Ecto neural progenitor cell (in vitro differentiated cells): ENCODE results near the gene CTDSPL.

ENCODE experiments used
- DNase-seq: peaks from one replicate; pipeline ENCODE4 v3.0.0-alpha.2; 2018; ENCODE audit warnings: low spot score

The CTDSPL gene

DNA sequence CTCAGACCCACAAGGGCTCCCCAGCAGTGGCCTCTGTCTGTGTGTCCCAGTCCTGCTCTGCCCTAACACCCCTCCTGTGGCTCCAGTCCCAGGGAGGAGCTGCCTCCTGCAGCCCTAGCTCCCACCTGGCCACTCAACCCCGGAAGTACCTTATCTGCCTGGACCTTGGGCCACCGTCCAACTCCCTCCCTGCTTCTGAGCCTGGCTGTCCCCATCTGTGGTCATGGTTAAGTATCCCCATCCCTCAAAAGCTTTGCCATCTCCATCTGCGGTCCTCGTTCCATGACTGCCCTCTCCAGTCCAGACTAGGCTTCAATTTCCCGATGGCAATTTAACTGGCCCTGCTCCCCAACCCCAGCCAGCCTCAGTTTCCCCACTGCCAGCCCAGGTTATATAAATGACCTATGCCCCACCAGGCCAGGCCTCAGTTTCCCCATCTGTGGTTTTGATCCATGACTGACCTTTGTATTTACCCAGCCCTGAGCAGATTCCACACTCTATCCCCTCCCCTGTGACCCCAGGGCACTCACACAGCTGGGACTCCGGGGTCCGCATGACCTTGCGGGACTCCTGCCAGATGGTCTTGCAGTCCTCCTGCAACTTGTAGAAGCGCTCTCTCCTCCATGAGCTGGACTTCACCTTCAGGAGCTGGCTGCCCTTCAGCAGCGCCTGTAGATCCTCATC lies 158.1 kb downstream of the CTDSPL start:
- DNase-seq = no peak

DNA sequence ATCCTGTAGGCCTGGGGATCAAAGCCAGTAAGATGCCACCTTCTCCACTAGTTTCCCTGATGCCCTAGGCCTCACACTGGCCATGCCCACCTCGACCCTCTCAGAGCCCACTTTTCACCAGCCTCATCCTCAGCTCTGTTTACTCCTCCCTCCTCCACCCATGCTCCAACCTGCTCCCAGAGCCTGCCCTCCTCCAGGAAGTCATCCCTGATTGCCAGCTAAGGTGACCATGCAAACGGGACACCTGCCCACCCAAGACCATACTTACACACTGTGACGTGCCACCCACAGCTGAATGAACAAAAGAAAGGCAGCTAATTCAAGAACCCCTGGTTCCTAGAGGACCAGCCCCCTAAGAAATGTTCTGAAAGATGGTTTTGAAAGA lies 158.7 kb downstream of the CTDSPL start:
- DNase-seq = no peak

DNA sequence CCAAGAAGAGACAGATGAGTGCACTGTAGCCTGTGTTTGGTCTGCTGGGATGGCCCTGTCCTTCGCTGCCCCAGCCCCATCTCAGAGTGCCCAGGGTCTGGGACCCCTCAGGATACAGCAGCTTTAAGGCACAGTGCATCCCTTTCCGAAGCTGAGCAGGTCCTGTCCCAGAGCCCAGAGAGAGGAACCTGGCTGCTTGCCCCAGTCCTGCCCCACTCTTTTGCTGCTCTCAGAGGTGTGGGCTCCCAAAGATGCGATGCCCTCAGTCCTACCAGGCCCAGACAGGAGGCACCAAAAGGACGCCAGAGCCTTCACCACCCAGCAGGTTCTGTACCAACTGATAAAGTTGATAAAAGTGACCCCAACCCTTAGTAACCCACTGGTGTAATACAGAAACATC lies 159.5 kb downstream of the CTDSPL start:
- DNase-seq = no peak

DNA sequence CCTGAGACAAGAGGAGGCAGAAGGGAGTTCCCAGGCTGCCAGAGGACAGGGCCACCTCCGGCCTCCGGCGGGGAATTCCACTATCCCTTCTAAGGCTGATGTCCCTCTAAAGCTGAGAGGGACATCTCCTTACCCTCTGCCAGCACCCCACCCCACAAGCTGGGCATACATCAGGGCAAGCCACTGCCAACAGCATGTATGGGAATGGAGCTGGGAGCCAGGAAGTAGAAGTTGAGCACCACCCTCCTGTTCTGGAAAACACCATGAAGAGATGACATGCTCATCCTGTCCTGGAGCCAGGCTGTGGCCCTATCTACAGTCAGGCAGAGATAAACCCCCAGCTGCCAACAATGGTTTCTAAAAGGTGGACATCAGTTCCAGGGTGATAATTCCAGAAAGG lies 160.6 kb downstream of the CTDSPL start:
- DNase-seq = no peak

DNA sequence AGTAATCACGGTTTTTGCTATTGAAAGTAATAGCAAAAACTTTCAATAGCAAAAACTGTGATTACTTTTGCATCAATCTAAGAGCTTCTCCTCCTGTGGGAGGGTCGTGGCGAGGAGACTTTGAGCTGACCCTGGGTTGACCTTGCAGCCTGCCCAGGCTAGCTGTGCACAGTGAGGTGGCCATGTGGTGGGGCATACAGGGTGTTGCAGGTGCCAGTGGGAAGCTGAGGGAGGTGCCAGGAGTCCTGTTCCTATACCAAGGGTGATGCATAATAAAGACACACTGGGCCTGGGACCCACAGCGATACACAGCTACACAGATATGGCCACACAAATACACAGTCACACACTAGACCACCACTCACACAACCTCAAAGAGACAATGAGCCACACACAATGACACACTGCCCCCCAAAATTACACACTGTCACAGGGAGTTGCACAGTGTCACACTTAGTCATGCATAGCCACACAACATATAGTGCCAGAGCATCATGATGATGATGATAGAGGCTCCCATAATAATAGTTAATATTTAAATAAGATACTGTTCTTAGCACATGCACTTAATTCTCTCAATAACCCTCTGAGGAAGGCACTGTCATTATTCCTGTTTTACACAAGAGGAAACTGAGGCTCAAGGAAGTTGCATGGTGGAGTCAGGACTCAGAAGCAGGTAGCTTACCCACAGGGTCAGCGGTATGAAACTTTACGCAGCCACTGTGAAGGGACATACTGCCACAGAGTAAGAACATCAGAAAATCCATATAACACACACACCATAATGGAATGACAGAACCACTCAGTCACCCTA lies 161.4 kb downstream of the CTDSPL start:
- peak; percentile 21 for DNase-seq

DNA sequence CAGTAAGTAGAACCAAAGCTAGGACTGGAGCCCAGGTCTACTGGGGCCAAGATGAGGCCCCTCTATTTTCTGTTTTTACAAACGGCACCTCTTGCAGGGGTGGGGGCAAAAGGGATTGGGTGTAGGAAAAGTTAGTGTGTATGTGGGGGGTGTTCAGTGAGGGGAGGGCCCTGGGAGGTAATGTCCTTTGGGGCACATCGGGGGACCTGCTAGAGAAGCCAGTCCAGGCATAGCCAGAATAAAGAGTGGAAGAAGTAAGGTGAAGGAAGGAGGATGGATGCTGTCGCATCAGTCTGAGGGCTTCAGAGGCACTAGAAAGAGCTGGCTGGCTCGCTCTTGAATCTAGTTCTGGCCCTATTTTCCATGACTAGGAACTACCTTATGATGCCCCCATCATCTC lies 165.2 kb downstream of the CTDSPL start:
- peak; percentile 29 for DNase-seq

DNA sequence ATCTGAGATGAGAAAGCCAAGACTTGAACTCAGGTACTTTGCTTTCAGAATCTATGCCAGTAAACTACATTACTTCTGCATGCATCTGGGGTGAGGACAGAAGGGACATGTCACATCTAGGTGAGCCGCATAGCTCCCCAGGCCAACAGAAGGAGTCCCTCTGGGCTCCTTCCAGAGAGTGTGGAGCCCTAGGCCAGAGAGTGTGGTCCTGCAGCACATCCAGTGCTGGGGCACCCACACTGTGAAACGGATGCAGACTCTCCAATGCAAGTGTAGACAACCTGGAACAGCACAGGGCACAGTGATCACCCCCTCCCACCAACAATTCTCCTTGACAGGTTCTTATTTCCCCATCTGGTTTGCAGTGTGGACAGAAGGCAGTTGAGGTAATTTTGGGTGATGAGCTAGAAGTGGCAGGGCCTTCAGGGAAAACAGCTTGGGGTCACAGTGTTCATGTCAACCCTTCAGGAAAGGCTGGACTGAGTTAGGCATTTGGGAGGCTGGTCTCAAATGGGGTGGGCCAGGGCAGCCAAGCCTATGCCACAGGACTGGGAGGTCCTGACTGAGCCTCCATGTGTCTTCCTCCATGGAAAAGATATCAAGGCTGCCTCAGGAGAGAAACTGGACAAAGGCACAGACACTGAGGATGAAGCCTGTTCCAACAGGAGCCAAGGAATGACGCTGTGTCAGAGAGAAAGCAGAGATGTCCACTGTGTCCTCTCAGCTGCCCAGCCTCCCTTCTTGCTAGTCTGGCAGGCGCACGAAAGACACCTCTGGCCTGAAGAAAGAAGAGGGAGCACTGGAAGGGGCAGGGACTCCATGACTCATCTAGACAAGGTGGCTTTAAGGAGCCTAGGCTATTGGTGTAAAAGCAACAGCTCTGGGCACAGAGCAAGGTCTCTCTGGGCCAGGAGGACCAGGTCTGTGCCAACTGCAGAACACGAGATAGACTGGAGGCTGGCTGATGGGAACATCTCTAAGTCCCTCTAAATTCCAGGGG lies 166.1 kb downstream of the CTDSPL start:
- DNase-seq = peak; percentile 44

DNA sequence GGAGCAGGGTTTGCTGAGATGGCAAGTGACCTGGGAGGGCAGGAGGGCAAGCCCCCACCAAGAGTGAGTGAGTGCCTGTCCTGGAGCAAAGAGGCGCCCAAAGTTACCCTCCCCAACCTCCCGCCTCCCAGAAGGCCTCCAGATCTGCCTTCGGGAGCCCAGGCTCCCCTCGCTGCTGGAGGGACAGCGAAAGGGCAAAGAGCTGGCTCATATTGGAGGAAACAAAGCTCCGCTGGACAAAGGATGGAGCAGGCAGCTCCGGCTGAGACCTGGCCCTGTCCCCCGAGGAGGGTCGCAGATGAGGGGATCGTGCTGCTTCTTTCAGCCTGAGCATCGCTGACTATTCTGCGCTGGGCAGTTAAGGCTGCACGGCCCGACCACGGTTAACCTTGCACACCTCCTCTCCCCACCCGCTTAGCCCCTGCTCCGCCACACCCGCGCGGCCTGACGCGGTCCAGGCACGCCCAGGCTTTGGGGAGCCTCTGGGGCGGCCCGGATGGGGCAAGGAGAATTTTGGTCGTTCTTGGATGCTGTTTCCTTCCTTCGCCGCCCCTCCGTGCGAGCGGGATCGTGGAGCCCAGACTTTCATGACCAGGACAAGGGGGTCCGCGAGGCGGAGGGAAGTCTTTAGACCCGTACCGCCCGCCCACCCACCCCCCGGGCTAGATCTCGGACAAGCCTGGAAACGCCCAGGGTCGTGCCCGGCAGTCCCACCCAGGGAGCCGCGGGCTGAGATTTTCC lies 167.1 kb downstream of the CTDSPL start:
- DNase-seq = no peak

DNA sequence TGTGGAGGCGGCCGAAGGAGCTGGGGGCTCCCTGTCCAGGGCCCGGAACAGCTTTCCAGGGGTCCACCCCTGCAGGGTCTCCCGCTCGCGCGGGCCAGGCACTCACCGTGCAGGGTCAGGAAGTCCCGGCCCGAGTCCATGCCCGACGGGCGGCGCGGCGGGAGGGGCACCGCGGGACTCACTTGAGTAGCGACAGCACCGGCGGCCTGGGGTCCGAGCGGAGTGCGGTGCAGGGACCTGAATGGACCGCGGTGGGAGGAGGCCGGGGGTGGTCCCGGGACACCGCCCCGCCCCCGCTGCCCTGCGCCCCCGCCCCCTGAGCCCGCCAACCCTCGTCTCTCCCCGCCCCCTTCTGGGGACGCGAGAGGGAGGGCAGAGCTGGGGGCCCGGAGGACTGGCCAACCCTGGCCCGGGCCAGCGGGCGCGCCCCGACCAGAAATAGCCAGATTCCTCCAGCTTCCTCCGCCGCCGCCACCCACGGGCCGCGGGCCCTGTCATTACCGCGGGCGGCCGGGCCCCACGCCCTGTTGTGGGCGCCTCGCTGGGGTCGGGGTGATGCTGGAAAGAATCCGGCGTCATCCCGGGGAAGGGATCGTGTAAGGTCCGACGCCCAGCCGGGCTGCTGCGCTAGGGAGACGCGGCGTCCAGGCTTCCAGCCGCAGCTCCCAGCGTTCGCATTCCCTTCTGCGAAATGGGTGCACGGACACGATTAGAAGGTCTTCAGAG lies 167.9 kb downstream of the CTDSPL start, which contains the start of gene PLCD1:
TSS of gene PLCD1 (minus strand) at position 243 of the 726 bp plus-strand sequence. CDS start at position 140, 103 bp downstream.
- peak; percentile 89 for DNase-seq

DNA sequence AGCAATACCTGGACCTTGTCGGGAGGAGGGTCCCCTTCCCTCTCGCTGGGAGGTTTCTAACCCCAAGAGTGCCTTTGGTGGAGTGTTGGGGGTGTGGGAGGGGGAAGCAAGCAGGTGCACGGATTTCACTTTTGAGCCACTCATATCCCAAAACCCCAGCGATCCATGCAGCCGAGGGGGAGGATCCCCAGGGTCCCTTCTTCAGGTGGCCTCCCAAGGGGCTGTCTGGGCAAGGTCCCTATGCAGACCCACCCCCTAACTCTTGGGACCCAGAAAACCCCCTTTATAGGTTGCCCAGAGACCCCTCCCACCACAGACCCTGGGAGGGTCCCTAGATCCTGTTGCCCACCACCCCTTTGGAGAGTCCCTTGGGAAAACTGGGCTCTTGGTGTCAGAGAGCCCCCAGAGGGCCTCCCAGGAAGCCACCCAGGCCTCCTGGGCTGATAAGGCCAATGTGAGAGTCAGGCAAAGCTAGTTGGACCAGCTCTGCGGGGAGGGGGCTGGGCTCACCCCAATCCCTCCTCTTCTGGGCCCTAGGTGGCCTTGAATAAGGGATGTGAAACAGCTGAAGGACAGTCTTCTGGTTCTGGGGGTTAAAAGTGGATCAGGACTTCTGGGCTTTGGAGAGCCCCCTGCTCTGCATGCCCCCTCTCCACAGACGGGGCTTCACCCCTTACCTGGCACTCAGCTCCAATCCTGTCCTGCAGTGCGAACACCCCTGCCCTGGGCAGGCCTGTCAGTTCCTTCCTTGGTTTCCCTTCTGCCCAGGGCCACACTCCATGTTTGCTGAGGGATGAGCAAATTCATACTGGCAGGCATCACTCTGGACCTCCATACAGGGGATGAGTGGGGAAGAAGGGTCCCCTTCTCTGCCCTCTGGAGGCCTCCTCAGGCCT lies 168.7 kb downstream of the CTDSPL start:
- no peak for DNase-seq

DNA sequence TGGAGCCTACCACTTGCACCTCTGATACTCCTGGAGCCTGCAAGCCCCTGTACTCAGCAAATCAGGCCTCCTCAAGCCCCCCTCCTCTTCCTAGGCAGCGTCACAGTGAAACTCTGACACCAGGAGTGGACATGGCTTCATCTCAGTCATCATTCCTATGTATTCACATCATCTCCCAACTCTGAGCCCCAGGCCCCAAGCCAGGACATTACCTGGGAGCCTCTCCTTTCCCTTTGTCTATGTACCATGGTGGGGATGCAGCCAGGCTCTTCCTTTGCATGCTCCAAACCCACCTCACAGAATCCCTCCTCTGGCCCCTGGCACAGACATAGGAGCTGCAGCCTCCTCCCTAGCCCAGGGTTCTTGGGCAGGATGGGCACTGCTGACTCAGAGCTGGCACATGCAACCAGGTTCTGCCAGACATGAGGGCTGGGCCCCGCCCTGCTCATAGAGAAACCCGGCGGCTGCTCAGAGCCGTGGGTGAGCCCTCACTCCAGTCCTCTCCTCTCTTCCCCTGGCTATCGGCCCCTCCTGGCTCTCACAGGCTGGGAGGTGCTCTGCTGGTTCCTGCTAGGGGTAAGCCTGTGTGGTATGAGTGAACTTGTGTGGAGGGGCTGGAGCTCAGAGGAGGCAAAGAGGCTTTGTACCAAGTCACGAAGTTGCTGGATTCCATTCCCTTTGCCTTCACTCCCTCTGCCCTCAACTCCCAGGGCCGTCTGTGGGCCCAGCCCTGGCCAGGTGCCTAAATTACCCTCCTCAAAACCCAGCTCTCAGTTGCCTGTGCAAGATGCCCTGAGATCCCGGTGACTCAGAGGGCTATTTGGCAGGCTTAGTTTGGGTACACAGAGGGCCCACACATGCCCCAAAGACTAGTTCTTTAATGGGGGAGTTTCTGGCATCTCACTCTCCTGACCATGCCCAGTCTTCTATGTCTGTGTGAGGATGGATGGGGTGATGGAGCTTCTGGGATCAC lies 169.6 kb downstream of the CTDSPL start:
- peak; percentile 34 for DNase-seq

DNA sequence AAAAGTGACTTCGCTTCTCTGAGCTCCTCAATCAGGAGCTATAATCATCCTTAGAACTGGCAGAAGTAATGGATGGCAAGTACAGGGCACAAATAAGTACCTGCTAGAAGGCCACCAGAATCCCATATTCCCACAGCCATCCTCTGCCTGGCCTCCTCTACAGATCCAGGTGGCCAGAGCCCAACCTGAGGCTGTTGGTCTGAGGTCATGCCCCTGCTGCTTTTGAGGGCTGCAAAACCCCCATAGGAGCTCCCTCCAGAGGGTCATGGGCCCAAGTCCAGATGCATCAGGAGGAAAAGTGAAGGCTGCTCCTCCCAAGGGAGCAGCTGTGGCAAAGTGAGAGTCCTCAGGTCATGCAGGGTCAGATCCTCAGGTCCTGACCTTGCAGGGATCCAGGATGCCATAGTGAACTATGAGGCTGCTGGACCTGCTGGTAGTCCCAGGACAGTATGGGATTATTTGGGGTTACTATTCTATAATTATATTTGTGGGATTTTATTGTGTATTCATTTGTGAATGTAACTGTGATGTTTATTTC lies 170.7 kb downstream of the CTDSPL start:
- DNase-seq = peak; percentile 37

DNA sequence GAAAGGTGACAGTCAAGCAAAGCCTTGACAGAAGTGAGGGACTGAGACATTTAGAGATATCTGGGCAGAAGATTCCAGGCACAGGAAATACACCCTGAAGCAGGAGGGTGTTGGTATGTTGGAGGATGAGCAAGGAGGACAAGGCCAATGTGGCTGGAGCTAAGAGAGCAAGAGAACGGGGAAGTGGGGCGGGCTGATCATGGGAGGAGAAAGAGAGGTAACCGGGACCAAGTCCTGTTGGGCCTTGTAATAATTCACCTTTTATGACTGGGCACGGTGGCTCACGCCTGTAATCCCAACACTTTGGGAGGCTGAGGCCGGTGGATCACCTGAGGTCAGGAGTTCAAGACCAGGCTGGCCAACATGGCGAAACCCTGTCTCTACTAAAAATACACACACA lies 171.9 kb downstream of the CTDSPL start:
- DNase-seq = peak; percentile 20
